Pulmonary artery endothelial cell (primary cell): ENCODE measurements around the gene FASTK. TPM values are rescaled to one million over a fixed set of nuclear protein-coding genes. Genes with fewer than 3 reads are reported as not detected.
"Not testable (repeated sequence)": the region's sequence is repeated elsewhere in the genome, so short reads cannot be mapped to it uniquely, and the experiment has no call there.

ENCODE experiments used
- DNase-seq: peaks from one replicate; pipeline ENCODE4 v3.0.0-alpha.2; 2011; ENCODE audit warnings: low read depth, low spot score
- total RNA-seq: library from RNA; depleted of rRNA; stranded (reverse); fragments of >200 nt; gene quantifications from 2 replicates; pipeline ENCODE4 v1.2.3, GENCODE V29; 2014

FASTK gene
- total RNA-seq, 1 donor from 2014 or later: 75.0 TPM

DNA sequence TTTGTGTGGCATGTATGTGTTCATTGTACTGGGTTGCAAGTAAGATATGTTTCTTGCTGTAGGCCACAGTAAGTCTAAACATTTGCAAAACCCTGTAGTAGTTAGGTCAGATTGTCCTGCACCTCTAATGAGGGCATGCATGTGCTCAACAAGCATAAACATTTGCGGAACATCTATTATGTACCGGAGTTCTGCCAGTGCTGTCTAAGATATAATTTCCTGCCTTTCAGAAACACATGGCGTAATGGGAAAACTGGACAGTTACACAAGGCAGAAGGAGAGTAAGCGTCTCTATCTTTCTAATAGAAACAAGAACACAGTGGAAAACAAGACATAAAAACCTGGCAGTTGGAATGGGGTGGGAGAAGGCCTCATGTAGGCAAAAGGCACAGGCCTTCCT is 49.6 kb downstream of the FASTK start:
- DNase-seq: no peak

DNA sequence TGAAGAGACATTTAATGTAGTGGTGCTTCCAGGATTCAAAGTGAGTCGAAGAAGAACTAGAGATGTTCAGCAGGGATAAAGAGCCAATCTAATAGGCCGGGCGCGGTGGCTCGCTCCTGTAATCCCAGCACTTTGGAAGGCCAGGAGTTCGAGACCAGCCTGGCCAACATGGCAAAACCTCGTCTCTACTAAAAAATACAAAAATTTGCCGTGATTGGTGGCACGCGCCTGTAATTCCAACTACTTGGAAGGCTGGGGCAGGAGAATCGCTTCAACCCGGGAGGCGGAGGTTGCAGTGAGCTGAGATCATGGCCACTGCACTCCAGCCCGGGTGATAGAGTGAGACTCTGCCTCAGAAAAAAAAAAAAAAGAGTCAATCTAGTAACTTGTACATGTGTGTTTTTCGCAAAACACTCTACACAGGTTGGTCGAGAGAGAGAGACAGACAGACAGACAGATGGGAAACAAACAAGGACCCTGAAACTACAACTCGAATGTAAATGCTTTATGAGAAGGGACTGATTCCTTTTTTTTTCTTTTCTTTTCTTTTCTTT is 51.6 kb downstream of the FASTK start:
- DNase-seq: no peak

DNA sequence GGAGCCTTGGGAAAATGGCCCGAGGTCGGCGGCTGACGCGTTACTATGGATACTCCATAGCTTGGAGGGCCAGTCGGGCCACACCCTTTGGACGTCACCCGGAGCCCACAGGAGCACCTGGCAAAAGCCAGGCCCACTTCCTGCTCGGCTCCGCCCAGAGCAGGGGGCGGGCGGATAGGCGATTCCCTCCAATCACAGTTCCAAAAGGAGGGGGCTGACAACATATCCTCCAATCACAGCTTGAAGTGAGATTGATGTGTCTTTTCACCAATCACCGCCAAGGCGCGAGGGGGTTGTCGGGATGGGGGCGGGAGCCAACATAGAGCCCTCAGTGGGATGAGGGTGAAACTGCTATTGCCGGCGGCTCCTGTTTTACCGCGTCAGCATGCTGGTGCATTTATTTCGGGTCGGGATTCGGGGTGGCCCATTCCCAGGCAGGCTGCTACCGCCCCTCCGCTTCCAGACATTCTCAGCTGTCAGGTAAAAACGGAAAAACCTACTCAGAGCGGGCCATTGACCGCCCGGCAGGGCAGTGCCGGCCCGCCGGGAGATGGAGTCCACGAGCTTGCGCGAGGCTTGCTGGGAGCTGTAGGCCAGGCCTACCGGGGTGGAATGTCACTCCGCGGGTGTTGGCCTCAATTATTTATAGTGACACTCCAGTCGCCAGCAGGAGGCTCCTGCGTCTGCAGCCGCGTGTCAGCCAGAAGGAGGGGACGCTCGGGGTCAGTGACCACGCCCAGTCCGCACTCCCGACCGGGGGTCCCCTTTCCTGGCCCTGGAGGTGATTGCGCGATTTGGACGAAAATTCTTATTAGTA is 52.3 kb downstream of the FASTK start, which contains the start of gene ABCB8:
Gene ABCB8 (plus strand): TSS at position 320 of the 817 bp plus-strand sequence. CDS start 66 bp downstream, at position 386.
- DNase-seq: peak; percentile 93

DNA sequence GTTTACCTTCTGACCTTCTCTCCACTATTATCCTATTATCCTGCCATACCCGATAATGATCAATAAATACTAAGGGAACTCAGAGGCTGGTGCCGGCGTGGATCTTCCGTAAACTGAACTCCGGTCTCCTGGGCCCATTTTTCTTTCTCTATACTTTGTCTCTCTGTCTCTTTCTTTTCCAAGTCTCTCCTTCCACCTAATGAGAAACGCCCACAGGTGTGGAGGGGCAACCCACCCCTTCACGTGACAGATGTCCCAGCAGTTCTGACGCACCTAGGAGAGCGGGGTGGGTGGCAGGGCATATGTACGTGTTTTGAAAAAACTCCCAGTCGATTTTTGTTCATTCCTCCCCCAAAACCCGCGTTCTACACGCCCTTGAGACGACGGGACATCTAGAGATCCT is 52.9 kb downstream of the FASTK start:
- DNase-seq: not testable (repeated sequence)

DNA sequence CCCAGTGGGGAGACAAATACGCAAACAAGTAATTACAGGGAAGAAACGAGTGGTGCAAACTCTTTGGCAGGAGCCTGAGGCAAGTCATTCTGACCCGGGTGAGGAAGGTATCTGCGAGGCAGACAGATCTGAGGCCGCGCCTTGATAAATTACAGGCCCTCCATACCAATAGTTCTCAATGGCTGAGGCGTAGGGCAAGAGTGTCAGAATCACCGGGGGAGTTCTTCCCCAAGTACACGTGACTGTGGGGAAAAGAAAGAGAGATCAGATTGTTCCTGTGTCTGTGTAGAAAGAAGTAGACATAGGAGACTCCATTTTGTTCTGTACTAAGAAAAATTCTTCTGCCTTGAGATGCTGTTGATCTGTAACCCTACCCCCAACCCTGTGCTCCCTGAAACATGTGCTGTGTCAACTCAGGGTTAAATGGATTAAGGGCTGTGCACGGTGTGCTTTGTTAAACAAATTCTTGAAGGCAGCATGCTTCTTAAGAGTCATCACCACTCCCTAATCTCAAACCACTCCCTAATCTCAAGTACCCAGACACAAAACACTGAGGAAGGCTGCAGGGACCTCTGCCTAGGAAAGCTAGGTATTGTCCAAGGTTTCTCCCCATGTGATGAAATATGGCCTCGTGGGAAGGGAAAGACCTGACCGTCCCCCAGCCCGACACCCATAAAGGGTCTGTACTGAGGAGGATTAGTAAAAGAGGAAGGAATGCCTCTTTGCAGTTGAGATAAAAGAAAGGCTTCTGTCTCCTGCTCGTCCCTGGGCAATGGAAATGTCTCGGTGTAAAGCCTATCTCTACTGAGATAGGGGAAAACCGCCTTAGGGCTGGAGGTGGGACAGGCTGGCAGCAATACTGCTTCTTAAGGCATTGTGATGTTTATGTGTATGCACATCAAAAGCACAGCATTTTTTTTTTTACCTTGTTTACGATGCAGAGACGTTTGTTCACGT is 53.6 kb downstream of the FASTK start:
- DNase-seq: not testable (repeated sequence)

Other genes with a start within 250 kb of the FASTK start
- not detected in 2 replicates for gene AOC1, start 228.3 kb downstream of the FASTK start, total RNA-seq
- gene KCNH2, start 102.5 kb downstream of the FASTK start, total RNA-seq: 0.07 TPM in 1 of 2 replicates, not detected in the other
- 58.3 and 67.0 TPM in 2 replicates for gene NOS3, start 89.8 kb downstream of the FASTK start, total RNA-seq
- gene ATG9B, start 56.3 kb downstream of the FASTK start, total RNA-seq: under 0.01 TPM in 1 of 2 replicates, not detected in the other
- 26.4 and 37.9 TPM in 2 replicates for gene ABCB8, start 52.4 kb downstream of the FASTK start, total RNA-seq
- gene ASIC3, start 32.3 kb downstream of the FASTK start, total RNA-seq: 0.07 TPM in 2 replicates
- gene CDK5, start 22.9 kb downstream of the FASTK start, total RNA-seq: 18.2 and 19.1 TPM in 2 replicates
- gene SLC4A2, start 21.2 kb downstream of the FASTK start, total RNA-seq: 64.6 and 79.7 TPM in 2 replicates
- gene TMUB1, start 2.7 kb upstream of the FASTK start, total RNA-seq: 18.0 and 19.6 TPM in 2 replicates
- gene AGAP3, start 5.7 kb upstream of the FASTK start, total RNA-seq: 52.1 and 61.4 TPM in 2 replicates
- gene GBX1, start 86.9 kb upstream of the FASTK start, total RNA-seq: not detected in 2 replicates
- not detected in 2 replicates for gene ASB10, start 106.4 kb upstream of the FASTK start, total RNA-seq
- not detected in 2 replicates for gene H2BK1, start 129.7 kb upstream of the FASTK start, total RNA-seq
- 78.8 and 91.2 TPM in 2 replicates for gene ABCF2, start 146.4 kb upstream of the FASTK start, total RNA-seq
- gene CHPF2, start 151.7 kb upstream of the FASTK start, total RNA-seq: 57.7 and 71.3 TPM in 2 replicates
- gene SMARCD3, start 167.9 kb upstream of the FASTK start, total RNA-seq: 3.8 and 6.7 TPM in 2 replicates